Measurements from ENCODE around the gene RBMS1.

RBMS1 gene

GRCh38 chr2:160379399-160379798, 114.2 kb downstream of the RBMS1 start:
- no peak overlapping the region for H2AFZ ChIP-seq (ENCODE audit: low read depth)
- H3K9ac ChIP-seq: no peak overlapping the region
- H3K27ac ChIP-seq: no peak overlapping the region
- TF ChIP-seq, protein P1, sequence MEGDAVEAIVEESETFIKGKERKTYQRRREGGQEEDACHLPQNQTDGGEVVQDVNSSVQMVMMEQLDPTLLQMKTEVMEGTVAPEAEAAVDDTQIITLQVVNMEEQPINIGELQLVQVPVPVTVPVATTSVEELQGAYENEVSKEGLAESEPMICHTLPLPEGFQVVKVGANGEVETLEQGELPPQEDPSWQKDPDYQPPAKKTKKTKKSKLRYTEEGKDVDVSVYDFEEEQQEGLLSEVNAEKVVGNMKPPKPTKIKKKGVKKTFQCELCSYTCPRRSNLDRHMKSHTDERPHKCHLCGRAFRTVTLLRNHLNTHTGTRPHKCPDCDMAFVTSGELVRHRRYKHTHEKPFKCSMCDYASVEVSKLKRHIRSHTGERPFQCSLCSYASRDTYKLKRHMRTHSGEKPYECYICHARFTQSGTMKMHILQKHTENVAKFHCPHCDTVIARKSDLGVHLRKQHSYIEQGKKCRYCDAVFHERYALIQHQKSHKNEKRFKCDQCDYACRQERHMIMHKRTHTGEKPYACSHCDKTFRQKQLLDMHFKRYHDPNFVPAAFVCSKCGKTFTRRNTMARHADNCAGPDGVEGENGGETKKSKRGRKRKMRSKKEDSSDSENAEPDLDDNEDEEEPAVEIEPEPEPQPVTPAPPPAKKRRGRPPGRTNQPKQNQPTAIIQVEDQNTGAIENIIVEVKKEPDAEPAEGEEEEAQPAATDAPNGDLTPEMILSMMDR (conservative IDR thresholded peaks at IDR 0.05; ENCODE audit: low read depth, low read length): no peak
- H3K4me1 ChIP-seq (ENCODE audit: low read depth, poor library complexity, severe bottlenecking): peaks cover 7% of the 10 kb centered on the region
- H4K20me1 ChIP-seq (ENCODE audit: insufficient read depth): no peaks in the 10 kb centered on the region
- no peaks in the 10 kb centered on the region for H3K36me3 ChIP-seq (ENCODE audit: insufficient read depth)
- H3K27me3 ChIP-seq (ENCODE audit: insufficient read depth, low read depth): no peaks in the 10 kb centered on the region
- H3K79me2 ChIP-seq (ENCODE audit: insufficient read depth, low read depth): 0 out of 2 replicates have a peak, but pooled peaks cover 3% of the 10 kb centered on the region
- H3K4me3 ChIP-seq (IDR thresholded peaks at IDR 0.05; ENCODE audit: insufficient read depth, low read depth, low read length): no peak overlapping the region
- no peak overlapping the region for H3K4me2 ChIP-seq

DNA sequence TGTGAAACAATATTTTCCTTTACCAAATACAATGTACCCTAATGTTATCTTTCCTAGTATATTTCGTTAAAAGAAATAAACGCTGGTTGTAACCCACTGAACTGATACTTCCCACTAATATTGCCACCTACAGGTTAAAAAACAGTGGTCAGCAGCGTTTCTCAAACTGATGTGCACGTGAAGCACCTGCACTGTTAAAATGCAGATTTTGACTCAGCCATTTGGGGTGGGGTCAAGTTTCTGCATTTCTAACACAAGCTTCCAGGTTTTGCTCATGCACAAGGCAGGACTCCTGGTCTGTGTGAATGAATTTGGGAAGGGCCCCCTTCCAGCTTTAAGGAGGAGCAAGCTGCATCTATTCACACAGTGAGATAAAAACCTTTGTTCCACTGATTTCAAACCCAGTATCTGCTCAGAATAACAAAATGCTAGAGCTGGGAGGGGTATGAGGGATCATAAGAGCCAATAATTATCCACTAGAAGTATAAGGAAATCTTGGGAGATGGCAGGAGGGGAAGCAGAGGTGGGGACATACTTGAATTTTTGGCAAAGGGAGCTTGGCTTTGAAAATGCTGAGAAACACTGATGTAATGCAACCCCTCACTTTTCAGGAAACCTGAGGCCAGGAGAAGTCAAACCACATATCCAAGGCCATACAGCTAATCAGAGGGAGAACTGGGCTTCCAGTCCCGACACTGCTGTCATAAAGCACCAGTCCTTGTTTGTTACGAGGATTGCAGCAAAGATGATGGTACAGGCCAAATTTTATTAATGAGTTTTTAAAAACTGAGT, 116.2 kb downstream of the RBMS1 start:
- Histone ChIP-seq H3K36me3 (ENCODE audit: insufficient read depth) (no peaks in the 10 kb centered on the region), H3K27ac (no peak overlapping the region)

GRCh38 chr2:160376576-160376975, 117.0 kb downstream of the RBMS1 start:
- Histone ChIP-seq H4K20me1 (ENCODE audit: insufficient read depth) (no peaks in the 10 kb centered on the region), H3K79me2 (ENCODE audit: insufficient read depth, low read depth) (0 out of 2 replicates have a peak, but pooled peaks cover 3% of the 10 kb centered on the region), H3K27ac (no peak overlapping the region), H2AFZ (ENCODE audit: low read depth) (no peak overlapping the region), H3K27me3 (ENCODE audit: insufficient read depth, low read depth) (no peaks in the 10 kb centered on the region), H3K4me1 (ENCODE audit: low read depth, poor library complexity, severe bottlenecking) (peaks cover 7% of the 10 kb centered on the region), H3K36me3 (ENCODE audit: insufficient read depth) (no peaks in the 10 kb centered on the region), H3K4me2 (no peak overlapping the region), H3K4me3 (IDR thresholded peaks at IDR 0.05; ENCODE audit: insufficient read depth, low read depth, low read length) (no peak overlapping the region), H3K9ac (no peak overlapping the region)
- TF ChIP-seq, protein P1 (conservative IDR thresholded peaks at IDR 0.05; ENCODE audit: low read depth, low read length): no peak

More for the DNA sequence above, 116.2 kb downstream of the RBMS1 start:
- Histone ChIP-seq H2AFZ (ENCODE audit: low read depth) (no peak overlapping the region), H4K20me1 (ENCODE audit: insufficient read depth) (no peaks in the 10 kb centered on the region), H3K4me3 (IDR thresholded peaks at IDR 0.05; ENCODE audit: insufficient read depth, low read depth, low read length) (no peak overlapping the region), H3K9ac (no peak overlapping the region), H3K4me1 (ENCODE audit: low read depth, poor library complexity, severe bottlenecking) (peaks cover 7% of the 10 kb centered on the region), H3K4me2 (no peak overlapping the region), H3K27me3 (ENCODE audit: insufficient read depth, low read depth) (no peaks in the 10 kb centered on the region), H3K79me2 (ENCODE audit: insufficient read depth, low read depth) (0 out of 2 replicates have a peak, but pooled peaks cover 3% of the 10 kb centered on the region)
- TF ChIP-seq, protein P1 (conservative IDR thresholded peaks at IDR 0.05; ENCODE audit: low read depth, low read length): no peak

DNA sequence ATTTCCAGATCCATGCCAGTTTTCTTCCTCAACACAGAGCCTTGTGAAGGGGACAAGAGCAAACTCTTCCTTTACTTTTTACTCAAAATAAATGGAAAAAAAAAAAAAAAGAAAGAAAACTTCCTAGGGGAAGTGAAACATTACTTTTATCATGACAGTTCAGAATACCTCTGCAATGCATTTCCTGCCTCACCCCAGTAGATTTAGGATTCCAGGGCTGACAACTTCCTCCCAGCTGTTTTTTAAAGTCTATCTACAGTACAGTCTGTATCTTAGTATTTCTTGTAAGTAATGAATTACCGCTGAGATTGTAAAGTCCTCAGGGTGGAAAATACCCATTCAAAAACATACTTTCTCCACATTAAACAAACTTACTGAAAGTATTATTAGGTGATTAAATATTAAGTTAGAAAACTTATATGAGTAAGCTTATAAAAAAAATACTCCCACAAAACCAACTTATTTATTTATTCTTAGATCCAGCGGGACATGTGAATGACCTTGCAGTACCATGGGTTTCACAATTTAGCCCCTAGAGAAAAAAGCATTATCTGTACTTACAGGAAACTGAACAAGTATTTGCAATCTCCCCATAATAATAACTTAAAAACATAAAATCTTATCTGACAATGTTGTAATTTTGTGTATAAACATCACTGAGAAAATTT, 117.7 kb downstream of the RBMS1 start:
- Histone ChIP-seq H3K9ac (no peak overlapping the region), H3K27ac (no peak overlapping the region), H3K27me3 (ENCODE audit: insufficient read depth, low read depth) (no peaks in the 10 kb centered on the region), H3K4me3 (IDR thresholded peaks at IDR 0.05; ENCODE audit: insufficient read depth, low read depth, low read length) (no peak overlapping the region), H3K79me2 (ENCODE audit: insufficient read depth, low read depth) (0 out of 2 replicates have a peak, but pooled peaks cover 3% of the 10 kb centered on the region), H2AFZ (ENCODE audit: low read depth) (no peak overlapping the region), H4K20me1 (ENCODE audit: insufficient read depth) (no peaks in the 10 kb centered on the region), H3K4me1 (ENCODE audit: low read depth, poor library complexity, severe bottlenecking) (peaks cover 12% of the 10 kb centered on the region), H3K4me2 (no peak overlapping the region), H3K36me3 (ENCODE audit: insufficient read depth) (no peaks in the 10 kb centered on the region)
- TF ChIP-seq, protein P1 (conservative IDR thresholded peaks at IDR 0.05; ENCODE audit: low read depth, low read length): no peak
